ENCODE data around the gene SYT17. TPM values are rescaled to one million over a fixed set of nuclear protein-coding genes. Genes with fewer than 3 reads are reported as not detected.
A peak's percentile ranks its signal among the peaks of the same experiment; 100 is the strongest.

Gene SYT17
- total RNA-seq, 1 donor from 2014 or later: not detected

DNA sequence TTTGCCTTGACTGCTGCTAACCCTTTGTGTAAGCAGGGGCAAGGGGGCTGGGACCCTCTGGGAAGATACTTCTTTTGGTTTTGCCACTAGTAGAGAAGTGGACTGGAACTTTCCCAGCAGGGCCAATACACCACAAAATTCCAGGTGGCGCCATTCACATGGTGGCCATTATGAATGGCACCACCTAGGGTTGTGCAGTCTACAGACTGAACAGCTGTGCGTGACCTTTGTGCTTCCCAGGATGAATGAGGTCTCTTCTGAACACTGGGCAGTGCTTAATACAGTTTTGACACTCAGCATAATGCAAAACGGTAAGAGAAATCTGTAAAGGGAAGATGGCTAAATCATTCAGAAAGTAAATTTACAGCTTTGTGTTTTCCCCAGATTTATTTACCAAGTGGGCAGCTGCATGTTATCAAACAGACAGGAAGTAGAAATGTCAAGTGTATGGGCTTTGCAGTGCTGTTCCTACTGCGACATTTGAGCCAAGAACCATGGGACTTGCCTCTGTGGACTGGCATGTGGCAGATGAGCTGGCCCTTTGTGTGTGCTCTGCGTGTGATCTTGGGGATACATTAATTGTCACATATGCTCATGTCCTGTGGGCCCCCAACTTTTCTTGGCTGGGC lies 9.2 kb downstream of the SYT17 start:
- Mint-ChIP-seq H3K9me3 (ENCODE audit: unreplicated experiment) (no peaks in the 10 kb centered on the region), H3K4me3 (ENCODE audit: unreplicated experiment) (no peak overlapping the region), H3K27me3 (ENCODE audit: unreplicated experiment) (peaks cover 34% of the 10 kb centered on the region), H3K4me1 (ENCODE audit: unreplicated experiment) (no peaks in the 10 kb centered on the region), H3K27ac (ENCODE audit: unreplicated experiment) (no peak overlapping the region), H3K36me3 (ENCODE audit: unreplicated experiment) (no peaks in the 10 kb centered on the region)
- TF ChIP-seq, protein P1, sequence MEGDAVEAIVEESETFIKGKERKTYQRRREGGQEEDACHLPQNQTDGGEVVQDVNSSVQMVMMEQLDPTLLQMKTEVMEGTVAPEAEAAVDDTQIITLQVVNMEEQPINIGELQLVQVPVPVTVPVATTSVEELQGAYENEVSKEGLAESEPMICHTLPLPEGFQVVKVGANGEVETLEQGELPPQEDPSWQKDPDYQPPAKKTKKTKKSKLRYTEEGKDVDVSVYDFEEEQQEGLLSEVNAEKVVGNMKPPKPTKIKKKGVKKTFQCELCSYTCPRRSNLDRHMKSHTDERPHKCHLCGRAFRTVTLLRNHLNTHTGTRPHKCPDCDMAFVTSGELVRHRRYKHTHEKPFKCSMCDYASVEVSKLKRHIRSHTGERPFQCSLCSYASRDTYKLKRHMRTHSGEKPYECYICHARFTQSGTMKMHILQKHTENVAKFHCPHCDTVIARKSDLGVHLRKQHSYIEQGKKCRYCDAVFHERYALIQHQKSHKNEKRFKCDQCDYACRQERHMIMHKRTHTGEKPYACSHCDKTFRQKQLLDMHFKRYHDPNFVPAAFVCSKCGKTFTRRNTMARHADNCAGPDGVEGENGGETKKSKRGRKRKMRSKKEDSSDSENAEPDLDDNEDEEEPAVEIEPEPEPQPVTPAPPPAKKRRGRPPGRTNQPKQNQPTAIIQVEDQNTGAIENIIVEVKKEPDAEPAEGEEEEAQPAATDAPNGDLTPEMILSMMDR (IDR thresholded peaks at IDR 0.05): no peak
- no peak for DNase-seq (ENCODE audit: extremely low spot score, unreplicated experiment)

DNA sequence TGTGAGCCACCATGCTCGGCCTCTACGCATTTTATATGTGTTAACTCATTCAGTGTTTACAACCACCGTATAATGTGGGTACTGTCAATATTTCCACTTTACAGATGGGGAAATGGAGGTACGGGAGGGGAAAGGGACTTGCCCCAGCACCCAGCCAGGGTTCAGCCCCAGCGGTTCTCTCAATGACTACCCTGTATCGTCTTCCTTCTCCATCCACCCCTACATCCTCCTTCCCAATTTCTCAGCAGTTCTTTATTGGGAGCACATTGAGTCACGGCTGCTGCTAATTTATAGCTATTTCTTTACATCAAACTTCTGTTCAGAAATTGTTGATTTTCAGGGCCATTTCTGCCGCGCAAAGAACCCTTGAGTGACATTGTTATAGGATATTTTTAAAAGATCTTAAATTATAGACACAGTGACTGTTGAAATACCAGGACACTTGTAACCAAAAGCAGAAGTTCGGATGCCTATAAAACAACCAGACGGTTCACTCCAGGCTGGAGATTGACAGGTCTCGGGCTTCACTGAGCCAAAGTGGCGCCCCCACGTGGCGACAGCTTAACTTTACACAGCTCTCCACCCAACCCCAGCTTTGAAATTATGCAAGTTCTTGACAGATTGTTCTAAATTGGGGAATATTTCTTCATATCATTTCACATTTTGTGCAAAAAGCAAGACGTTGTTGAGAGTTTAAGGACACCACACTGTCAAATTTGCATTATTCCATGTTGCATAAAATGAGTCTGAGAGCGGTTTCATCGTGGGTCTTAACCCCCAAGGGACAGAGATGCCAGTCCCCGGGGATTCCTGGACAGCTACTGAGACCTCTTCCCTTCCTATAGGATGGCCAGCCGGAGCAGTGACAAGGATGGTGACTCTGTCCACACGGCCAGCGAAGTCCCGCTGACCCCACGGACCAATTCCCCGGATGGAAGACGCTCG lies 11.8 kb downstream of the SYT17 start:
- DNase-seq (ENCODE audit: extremely low spot score, unreplicated experiment): no peak
- Mint-ChIP-seq H3K4me1 (ENCODE audit: unreplicated experiment) (peaks cover 2% of the 10 kb centered on the region), H3K4me3 (ENCODE audit: unreplicated experiment) (no peak overlapping the region), H3K9me3 (ENCODE audit: unreplicated experiment) (no peaks in the 10 kb centered on the region), H3K36me3 (ENCODE audit: unreplicated experiment) (no peaks in the 10 kb centered on the region), H3K27me3 (ENCODE audit: unreplicated experiment) (peaks cover 13% of the 10 kb centered on the region), H3K27ac (ENCODE audit: unreplicated experiment) (no peak overlapping the region)
- TF ChIP-seq, protein P1 (IDR thresholded peaks at IDR 0.05): peak; percentile 66

DNA sequence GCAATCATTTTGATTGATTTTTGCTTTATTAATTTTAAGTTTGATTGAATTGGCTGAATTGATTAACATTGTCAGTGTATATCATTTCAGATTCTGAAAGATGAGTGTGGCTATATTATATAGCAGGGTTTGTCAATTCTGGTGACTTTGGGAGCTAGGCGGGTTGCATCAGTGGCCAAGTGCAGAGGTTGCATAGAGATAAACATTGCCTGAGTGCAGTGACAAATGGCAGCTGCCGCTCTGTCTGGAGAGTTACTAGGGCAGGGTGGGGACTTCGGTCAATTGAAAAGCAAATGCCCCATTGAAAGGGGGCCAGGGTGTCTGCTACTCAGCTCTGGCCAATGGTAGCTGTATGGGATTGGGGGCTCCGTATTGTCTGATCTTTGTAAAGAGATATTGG lies 12.7 kb downstream of the SYT17 start:
- H3K9me3 Mint-ChIP-seq (ENCODE audit: unreplicated experiment): no peaks in the 10 kb centered on the region
- H3K27ac Mint-ChIP-seq (ENCODE audit: unreplicated experiment): no peak overlapping the region
- no peak for DNase-seq (ENCODE audit: extremely low spot score, unreplicated experiment)

DNA sequence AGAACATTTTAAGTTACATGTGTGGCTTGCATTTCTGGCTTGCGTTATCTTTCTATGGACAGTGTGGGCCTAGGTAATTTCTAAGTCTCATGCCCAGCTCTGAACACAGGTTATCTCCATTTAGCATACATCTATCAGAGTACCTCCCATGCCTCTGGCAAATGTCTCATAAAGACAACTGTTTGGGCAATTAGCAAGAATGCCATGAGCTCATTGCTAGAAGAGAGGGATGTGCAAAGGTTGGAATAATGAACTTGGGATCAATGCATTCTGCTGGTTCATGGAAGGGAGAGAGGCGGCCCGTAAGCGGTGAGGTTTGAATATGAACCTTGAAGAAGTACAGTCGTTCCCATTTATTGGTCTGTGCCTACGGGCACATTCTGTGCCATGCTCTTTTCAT lies 14.4 kb downstream of the SYT17 start:
- Mint-ChIP-seq H3K27me3 (ENCODE audit: unreplicated experiment) (peaks cover 2% of the 10 kb centered on the region), H3K4me1 (ENCODE audit: unreplicated experiment) (peaks cover 2% of the 10 kb centered on the region), H3K4me3 (ENCODE audit: unreplicated experiment) (no peak overlapping the region), H3K9me3 (ENCODE audit: unreplicated experiment) (no peaks in the 10 kb centered on the region), H3K36me3 (ENCODE audit: unreplicated experiment) (no peaks in the 10 kb centered on the region), H3K27ac (ENCODE audit: unreplicated experiment) (no peak overlapping the region)
- TF ChIP-seq, protein P1 (IDR thresholded peaks at IDR 0.05): no peak
- no peak for DNase-seq (ENCODE audit: extremely low spot score, unreplicated experiment)

More for the DNA sequence above, 12.7 kb downstream of the SYT17 start:
- TF ChIP-seq, protein P1 (IDR thresholded peaks at IDR 0.05): no peak
- Mint-ChIP-seq H3K4me3 (ENCODE audit: unreplicated experiment) (no peak overlapping the region), H3K4me1 (ENCODE audit: unreplicated experiment) (peaks cover 2% of the 10 kb centered on the region), H3K27me3 (ENCODE audit: unreplicated experiment) (peaks cover 7% of the 10 kb centered on the region), H3K36me3 (ENCODE audit: unreplicated experiment) (no peaks in the 10 kb centered on the region)

DNA sequence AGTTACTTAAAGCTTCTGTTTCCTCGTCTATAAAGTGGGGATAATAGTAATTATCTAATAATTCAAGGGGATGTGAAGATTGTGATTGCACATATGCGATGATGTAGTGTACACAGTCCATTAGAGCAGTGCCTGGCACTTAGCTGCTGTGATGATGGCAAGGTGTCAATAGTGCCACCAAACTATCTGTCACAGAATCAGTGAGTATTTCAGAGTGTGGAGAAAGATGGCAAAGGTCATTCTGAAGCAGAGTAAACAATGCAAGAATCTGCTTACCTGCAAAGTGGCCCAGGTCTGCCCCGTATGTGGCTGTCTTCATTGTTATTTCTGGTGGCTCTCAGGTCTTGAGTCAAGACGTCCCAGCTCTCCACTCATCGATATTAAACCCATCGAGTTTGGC lies 15.1 kb downstream of the SYT17 start:
- no peak for DNase-seq (ENCODE audit: extremely low spot score, unreplicated experiment)
- no peak overlapping the region for H3K4me3 Mint-ChIP-seq (ENCODE audit: unreplicated experiment)
- no peaks in the 10 kb centered on the region for H3K9me3 Mint-ChIP-seq (ENCODE audit: unreplicated experiment)
- no peak overlapping the region for H3K27ac Mint-ChIP-seq (ENCODE audit: unreplicated experiment)
- H3K4me1 Mint-ChIP-seq (ENCODE audit: unreplicated experiment): peaks cover 2% of the 10 kb centered on the region
- TF ChIP-seq, protein P1 (IDR thresholded peaks at IDR 0.05): no peak
- H3K27me3 Mint-ChIP-seq (ENCODE audit: unreplicated experiment): peaks cover 2% of the 10 kb centered on the region
- H3K36me3 Mint-ChIP-seq (ENCODE audit: unreplicated experiment): no peaks in the 10 kb centered on the region

Measured in osteocyte (in vitro differentiated cells).